Mesendoderm (in vitro differentiated cells): ENCODE results near the gene SLC22A4.

Source experiments
- DNase-seq: peaks from one replicate; pipeline ENCODE4 v3.0.0; 2013
- H2AK5ac ChIP-seq: 2 replicates; pipeline ENCODE4 v1.6.1; 2013; ENCODE audit warnings: low read length, inconsistent platforms
- H2BK120ac ChIP-seq: 2 replicates; pipeline ENCODE4 v1.6.1; 2013; ENCODE audit warnings: low read depth, mild to moderate bottlenecking, low read length, moderate library complexity, mixed read lengths
- H2BK15ac ChIP-seq: replicated peaks from 2 replicates; pipeline ENCODE4 v1.6.1; 2013; ENCODE audit warnings: low read depth, mild to moderate bottlenecking, moderate library complexity
- H2BK5ac ChIP-seq: 2 replicates; pipeline ENCODE4 v1.6.1; 2013; ENCODE audit warnings: low read length, inconsistent platforms
- H3K18ac ChIP-seq: 2 replicates; pipeline ENCODE4 v1.6.1; 2013; ENCODE audit warnings: mild to moderate bottlenecking, low read length, mixed read lengths
- H3K23ac ChIP-seq: one replicate; pipeline ENCODE4 v1.6.1; 2013; ENCODE audit warnings: low read length
- H3K27ac ChIP-seq: 2 replicates; pipeline ENCODE4 v1.5.1; 2013; ENCODE audit warnings: low read depth, mild to moderate bottlenecking, inconsistent platforms, low read length, moderate library complexity
- H3K27me3 ChIP-seq: 2 replicates; pipeline ENCODE4 v1.6.1; 2013; ENCODE audit warnings: low read length, control low read depth, mild to moderate bottlenecking, inconsistent platforms; ENCODE audit not compliant: insufficient read depth, poor library complexity
- H3K36me3 ChIP-seq: 2 replicates; pipeline ENCODE4 v1.6.1; 2013; ENCODE audit warnings: low read length, inconsistent platforms; ENCODE audit not compliant: control insufficient read depth, insufficient read depth
- H3K4ac ChIP-seq: one replicate; pipeline ENCODE4 v1.6.1; 2013; ENCODE audit warnings: low read depth, mild to moderate bottlenecking, low read length, moderate library complexity
- H3K4me1 ChIP-seq: 2 replicates; pipeline ENCODE4 v1.6.1; 2013; ENCODE audit warnings: low read depth, low read length, inconsistent platforms; ENCODE audit not compliant: control insufficient read depth
- H3K4me2 ChIP-seq: 2 replicates; pipeline ENCODE4 v1.6.1; 2013; ENCODE audit warnings: low read length
- H3K4me3 ChIP-seq: 2 replicates; pipeline ENCODE4 v1.5.1; 2013; ENCODE audit warnings: mild to moderate bottlenecking, low read length
- H3K56ac ChIP-seq: one replicate; pipeline ENCODE4 v1.6.1; 2013; ENCODE audit warnings: low read length
- H3K79me1 ChIP-seq: 2 replicates; pipeline ENCODE4 v1.6.1; 2013; ENCODE audit warnings: low read length, inconsistent platforms
- H3K79me2 ChIP-seq: 2 replicates; pipeline ENCODE4 v1.6.1; 2013; ENCODE audit warnings: mild to moderate bottlenecking, low read length; ENCODE audit not compliant: control insufficient read depth, insufficient read depth
- H3K9ac ChIP-seq: 2 replicates; pipeline ENCODE4 v1.6.1; 2013; ENCODE audit warnings: low read length, inconsistent platforms
- H4K5ac ChIP-seq: one replicate; pipeline ENCODE4 v1.6.1; 2013; ENCODE audit warnings: low read length
- H4K8ac ChIP-seq: one replicate; pipeline ENCODE4 v1.6.1; 2013; ENCODE audit warnings: low read depth, mild to moderate bottlenecking, control low read depth, low read length, moderate library complexity
- WGBS: extraction: QIAGEN DNeasy Blood & Tissue Kit; methylation state at CpG from one replicate; pipeline ENCODE4 v1.1.7; 2013; ENCODE audit warnings: low lambda C conversion rate, missing lambda C conversion rate; ENCODE audit not compliant: insufficient coverage; ENCODE audit errors: extremely low coverage; 5-methylcytosine and 5-hydroxymethylcytosine counted together

SLC22A4 gene

GRCh38 chr5:132298298-132299212 is 4.4 kb downstream of the SLC22A4 start:
- no peaks in the 10 kb centered on the region for H3K36me3 ChIP-seq
- H2BK120ac ChIP-seq = no peak overlapping the region
- H3K9ac ChIP-seq = no peak overlapping the region
- no peaks in the 10 kb centered on the region for H3K27me3 ChIP-seq
- no peak overlapping the region for H2AK5ac ChIP-seq
- no peak for DNase-seq
- WGBS = no CpG with 5 or more reads among the region's 6 CpGs
- H3K56ac ChIP-seq = no peak overlapping the region
- H2BK5ac ChIP-seq = no peak overlapping the region
- H3K4me3 ChIP-seq = no peak overlapping the region
- no peaks in the 10 kb centered on the region for H3K79me2 ChIP-seq
- no peaks in the 10 kb centered on the region for H3K79me1 ChIP-seq
- H3K18ac ChIP-seq = no peak overlapping the region
- H3K4me2 ChIP-seq = no peak overlapping the region
- no peak overlapping the region for H2BK15ac ChIP-seq
- H3K4ac ChIP-seq = no peak overlapping the region
- no peak overlapping the region for H4K8ac ChIP-seq
- H3K23ac ChIP-seq = no peak overlapping the region
- no peaks in the 10 kb centered on the region for H3K4me1 ChIP-seq
- H3K27ac ChIP-seq = no peak overlapping the region
- no peak overlapping the region for H4K5ac ChIP-seq

- no peak overlapping the region for H3K4ac ChIP-seq
- no peak overlapping the region for H3K56ac ChIP-seq
- no peaks in the 10 kb centered on the region for H3K4me1 ChIP-seq
- no peak overlapping the region for H2BK5ac ChIP-seq
- H3K36me3 ChIP-seq = no peaks in the 10 kb centered on the region
- H2BK15ac ChIP-seq = no peak overlapping the region
- H3K27me3 ChIP-seq = no peaks in the 10 kb centered on the region
- no peak overlapping the region for H3K9ac ChIP-seq
- WGBS = no CpG with 5 or more reads among the region's 2 CpGs
- no peak for DNase-seq
- no peak overlapping the region for H3K27ac ChIP-seq
- no peaks in the 10 kb centered on the region for H3K79me1 ChIP-seq
- no peak overlapping the region for H3K18ac ChIP-seq
- H4K5ac ChIP-seq = no peak overlapping the region
- no peak overlapping the region for H4K8ac ChIP-seq
- no peak overlapping the region for H3K4me3 ChIP-seq
- no peak overlapping the region for H2AK5ac ChIP-seq
- H3K79me2 ChIP-seq = no peaks in the 10 kb centered on the region
- H2BK120ac ChIP-seq = no peak overlapping the region
- no peak overlapping the region for H3K4me2 ChIP-seq
- H3K23ac ChIP-seq = no peak overlapping the region
These were observed 5.7 kb downstream of the SLC22A4 start for GRCh38 chr5:132299917-132300316.

DNA sequence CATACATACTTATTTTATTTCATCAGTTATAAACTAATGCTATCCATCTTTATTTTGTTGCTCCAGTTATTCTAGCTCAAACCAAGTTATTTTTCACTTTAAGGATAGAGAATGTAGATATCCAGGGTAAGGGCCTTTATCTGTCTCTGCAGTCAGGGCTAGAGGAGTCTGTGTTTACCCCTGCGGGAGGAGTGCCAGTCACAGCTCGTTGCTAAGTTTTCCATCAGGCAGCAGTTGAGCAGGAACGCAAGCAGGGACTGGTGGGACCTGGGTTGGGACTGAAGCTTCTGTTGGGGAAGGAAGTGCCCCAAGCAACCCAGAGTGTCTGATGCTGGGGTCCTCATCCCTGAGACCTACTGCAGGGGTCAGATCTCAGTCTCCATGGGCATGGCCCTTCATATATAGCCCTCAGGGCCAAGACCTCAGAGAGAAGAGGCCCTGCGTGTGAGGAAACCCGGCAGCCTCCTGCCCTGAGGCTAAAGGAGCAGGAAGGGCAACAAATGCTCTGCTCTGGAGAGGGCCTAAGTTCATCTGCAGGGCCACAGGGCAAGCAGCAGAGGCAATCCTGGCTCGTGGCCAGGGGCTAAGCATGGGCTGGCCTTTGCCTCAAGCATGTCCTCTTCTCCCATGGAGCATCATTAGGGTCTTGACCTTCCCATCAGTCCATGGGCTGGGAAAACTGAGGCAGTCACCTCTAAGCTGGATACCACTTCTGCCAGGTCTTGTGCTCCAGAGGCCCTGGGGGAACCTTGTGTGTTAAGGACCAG is 6.6 kb downstream of the SLC22A4 start:
- no CpG with 5 or more reads among the region's 6 CpGs for WGBS

DNA sequence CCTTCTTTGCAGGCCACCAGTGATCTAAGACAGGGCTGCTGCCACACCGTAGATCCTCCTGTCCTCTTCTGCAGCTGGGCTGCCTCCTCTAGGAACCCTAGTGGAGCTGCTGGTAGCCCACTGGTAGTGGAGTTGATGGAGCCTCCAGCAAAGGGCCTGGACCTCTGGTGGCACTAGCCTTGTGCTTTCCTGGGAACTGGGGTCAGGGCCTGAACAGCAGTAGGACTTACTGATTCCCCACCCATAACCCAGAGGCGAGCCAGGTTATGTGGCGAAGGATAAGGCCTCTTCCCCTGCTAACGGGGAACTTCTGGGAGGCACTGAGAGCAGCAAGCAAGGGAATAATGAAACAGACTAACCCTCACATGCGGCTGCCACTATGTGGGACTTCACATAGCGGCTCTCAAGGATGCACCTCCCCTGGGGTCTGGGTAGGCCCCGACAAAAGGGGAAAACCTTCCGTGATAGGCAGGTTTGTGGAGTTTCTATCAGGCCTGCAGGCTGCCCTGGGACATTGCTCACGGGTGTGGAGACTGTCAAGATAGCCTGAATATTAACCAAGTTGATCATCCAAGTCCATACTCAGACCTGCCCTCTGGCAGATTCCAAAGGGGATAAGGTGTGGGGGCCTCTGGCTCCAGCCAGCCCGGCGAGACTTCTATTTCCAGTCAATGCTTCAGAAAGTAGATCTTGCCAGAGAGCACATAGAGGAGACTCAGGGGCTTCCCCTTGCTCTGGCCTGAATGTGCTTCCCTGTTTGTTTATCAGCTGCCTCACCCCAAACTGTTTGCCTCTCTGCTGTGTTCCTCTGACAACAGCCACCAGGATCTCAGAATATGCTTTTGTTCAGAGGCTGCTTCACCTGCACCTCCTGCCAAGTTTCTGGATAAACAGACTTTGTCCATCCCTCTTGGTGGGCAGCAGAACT is 7.4 kb downstream of the SLC22A4 start:
- Histone ChIP-seq H4K8ac (no peak overlapping the region), H3K23ac (no peak overlapping the region), H3K27me3 (no peaks in the 10 kb centered on the region), H3K4ac (no peak overlapping the region), H3K4me3 (no peak overlapping the region), H3K4me2 (no peak overlapping the region), H2BK15ac (no peak overlapping the region), H2AK5ac (no peak overlapping the region), H3K79me1 (no peaks in the 10 kb centered on the region), H2BK5ac (no peak overlapping the region), H3K79me2 (no peaks in the 10 kb centered on the region), H3K56ac (no peak overlapping the region), H3K18ac (no peak overlapping the region), H3K9ac (no peak overlapping the region), H3K4me1 (no peaks in the 10 kb centered on the region), H3K27ac (no peak overlapping the region), H2BK120ac (no peak overlapping the region), H3K36me3 (no peaks in the 10 kb centered on the region), H4K5ac (no peak overlapping the region)
- WGBS = no CpG with 5 or more reads among the region's 11 CpGs
- no peak for DNase-seq

More for the DNA sequence above, 6.6 kb downstream of the SLC22A4 start:
- H3K4me3 ChIP-seq = no peak overlapping the region
- H3K36me3 ChIP-seq = no peaks in the 10 kb centered on the region
- no peaks in the 10 kb centered on the region for H3K79me1 ChIP-seq
- H3K56ac ChIP-seq = no peak overlapping the region
- no peak overlapping the region for H3K4me2 ChIP-seq
- H2BK120ac ChIP-seq = no peak overlapping the region
- no peaks in the 10 kb centered on the region for H3K79me2 ChIP-seq
- no peak overlapping the region for H3K4ac ChIP-seq
- no peaks in the 10 kb centered on the region for H3K4me1 ChIP-seq
- no peak overlapping the region for H4K8ac ChIP-seq
- DNase-seq = no peak
- H3K27me3 ChIP-seq = no peaks in the 10 kb centered on the region
- H4K5ac ChIP-seq = no peak overlapping the region
- no peak overlapping the region for H3K9ac ChIP-seq
- H3K18ac ChIP-seq = no peak overlapping the region
- H2BK5ac ChIP-seq = no peak overlapping the region
- H2AK5ac ChIP-seq = no peak overlapping the region
- no peak overlapping the region for H3K23ac ChIP-seq
- no peak overlapping the region for H2BK15ac ChIP-seq
- H3K27ac ChIP-seq = no peak overlapping the region

DNA sequence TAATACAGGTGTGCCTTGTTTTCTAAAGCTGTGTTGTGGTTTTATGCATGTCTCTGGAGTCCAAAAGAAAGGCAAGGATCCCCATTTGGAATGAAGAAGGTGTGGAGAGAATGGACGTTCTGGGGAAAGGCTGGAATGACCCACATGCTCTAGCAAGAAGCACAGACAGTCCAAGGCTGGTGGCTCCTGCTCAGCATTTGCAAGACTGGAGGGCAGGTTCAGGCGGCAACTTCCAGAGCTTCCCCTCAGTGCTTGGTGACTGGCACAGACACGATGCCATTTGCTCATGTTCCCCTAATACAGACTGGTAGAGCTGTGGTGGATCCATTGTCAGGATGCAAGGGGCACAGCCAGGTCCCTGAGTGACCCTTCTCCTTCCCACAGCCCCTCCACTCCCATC is 8.2 kb downstream of the SLC22A4 start:
- no peak overlapping the region for H3K4me3 ChIP-seq
- no CpG with 5 or more reads among the region's 3 CpGs for WGBS
- DNase-seq = no peak
- H4K5ac ChIP-seq = no peak overlapping the region
- no peak overlapping the region for H2BK120ac ChIP-seq
- no peaks in the 10 kb centered on the region for H3K4me1 ChIP-seq
- no peak overlapping the region for H2AK5ac ChIP-seq
- H3K9ac ChIP-seq = no peak overlapping the region
- no peak overlapping the region for H3K23ac ChIP-seq
- H3K56ac ChIP-seq = no peak overlapping the region
- no peak overlapping the region for H2BK5ac ChIP-seq
- no peaks in the 10 kb centered on the region for H3K27me3 ChIP-seq
- no peak overlapping the region for H3K27ac ChIP-seq
- no peak overlapping the region for H2BK15ac ChIP-seq
- no peak overlapping the region for H4K8ac ChIP-seq
- H3K4me2 ChIP-seq = no peak overlapping the region
- H3K4ac ChIP-seq = no peak overlapping the region
- H3K36me3 ChIP-seq = no peaks in the 10 kb centered on the region
- no peaks in the 10 kb centered on the region for H3K79me1 ChIP-seq
- H3K79me2 ChIP-seq = no peaks in the 10 kb centered on the region
- H3K18ac ChIP-seq = no peak overlapping the region
